Forelimb muscle (tissue), 1 donor: ENCODE measurements around the gene HOXB5. TPM values are rescaled to one million over a fixed set of nuclear protein-coding genes. Genes with fewer than 3 reads are reported as not detected.

Experiments used
- DNase-seq: peaks from one replicate; pipeline ENCODE4 v3.0.0-alpha.2; 2013; ENCODE audit warnings: low read depth
- polyA plus RNA-seq: library from polyadenylated mRNA; unstranded; fragments of 120-200 nt; gene quantifications from one replicate; pipeline ENCODE4 v1.2.1, GENCODE V29; 2013; ENCODE audit not compliant: insufficient read length

Gene HOXB5
- polyA plus RNA-seq, 1 donor, result 0.81 TPM

- DNase-seq, result no peak
Observed at GRCh38 chr17:48603959-48604769, 10.6 kb upstream of the HOXB5 start.

GRCh38 chr17:48601539-48602425 is 8.2 kb upstream of the HOXB5 start:
- DNase-seq, result no peak

- no peak for DNase-seq
Observed at GRCh38 chr17:48601207-48601538, 7.6 kb upstream of the HOXB5 start.

- no peak for DNase-seq
Observed at GRCh38 chr17:48600244-48601098, 6.9 kb upstream of the HOXB5 start.

- no peak for DNase-seq
Observed at GRCh38 chr17:48599354-48599753, 5.8 kb upstream of the HOXB5 start.

- DNase-seq, result no peak
Observed at GRCh38 chr17:48598736-48599135, 5.2 kb upstream of the HOXB5 start.

GRCh38 chr17:48597778-48598631 is 4.4 kb upstream of the HOXB5 start:
- no peak for DNase-seq

- no peak for DNase-seq
Observed at GRCh38 chr17:48597528-48597777, 3.9 kb upstream of the HOXB5 start.

GRCh38 chr17:48596735-48597527 is 3.4 kb upstream of the HOXB5 start:
- DNase-seq, result no peak

GRCh38 chr17:48596000-48596734 is 2.6 kb upstream of the HOXB5 start:
- no peak for DNase-seq

GRCh38 chr17:48595278-48595999 is 1.9 kb upstream of the HOXB5 start:
- DNase-seq, result no peak

- no peak for DNase-seq
Observed at GRCh38 chr17:48594538-48595277, 1.1 kb upstream of the HOXB5 start.

GRCh38 chr17:48593840-48594537 is 410 bp upstream of the HOXB5 start:
- peak; percentile 44 for DNase-seq

GRCh38 chr17:48592577-48592976 is 1.0 kb downstream of the HOXB5 start:
- no peak for DNase-seq

GRCh38 chr17:48592057-48592514 is 1.5 kb downstream of the HOXB5 start:
- no peak for DNase-seq

- DNase-seq, result no peak
Observed at GRCh38 chr17:48591255-48592056, 2.1 kb downstream of the HOXB5 start.
